GM19438 (cell line): ENCODE measurements around the gene FOXN4.

Experiments
- ATAC-seq: cut with Tn5 transposase; IDR thresholded peaks from one replicate; pipeline ENCODE4 v1.9.1; 2021; ENCODE audit warnings: low read depth; ENCODE audit not compliant: unreplicated experiment

Gene FOXN4

DNA sequence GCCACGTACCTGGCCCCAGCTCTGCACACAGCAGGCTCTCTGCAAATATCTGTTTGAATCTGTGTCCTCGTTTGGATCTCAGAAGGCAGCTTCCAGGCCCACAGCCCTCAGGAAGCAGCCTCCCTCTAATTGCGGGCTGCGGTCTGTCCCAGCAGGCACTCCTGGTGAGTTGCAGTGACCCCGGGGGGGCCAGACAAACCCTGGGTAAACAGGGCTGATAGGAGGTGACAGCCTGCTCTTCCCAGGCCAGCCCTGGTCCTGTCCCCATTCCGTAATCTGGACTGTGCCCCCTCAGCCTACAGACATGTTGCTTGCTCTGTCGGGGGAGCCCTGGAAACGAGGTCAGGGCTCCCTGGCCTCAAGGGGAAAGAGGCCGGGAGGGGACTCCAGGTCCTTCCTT, 2.0 kb downstream of the FOXN4 start:
- no peak for ATAC-seq

DNA sequence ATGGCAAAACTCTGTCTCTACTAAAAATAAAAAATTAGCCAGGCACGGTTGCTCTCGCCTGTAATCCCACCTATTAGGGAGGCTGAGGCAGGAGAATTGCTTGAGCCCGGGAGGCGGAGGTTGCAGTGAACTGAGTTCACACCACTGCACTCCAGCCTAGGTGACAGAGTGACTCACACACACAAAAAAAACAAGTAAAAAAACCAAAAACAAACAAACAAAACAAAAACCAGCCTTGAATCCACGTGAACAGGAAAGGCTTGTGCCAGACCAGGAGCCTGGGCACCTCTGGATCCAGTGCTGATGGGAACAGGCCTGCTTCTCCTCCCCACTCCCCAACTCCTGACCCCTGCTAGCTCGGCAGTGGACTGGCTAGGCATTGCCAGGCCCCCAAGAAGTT, 3.5 kb downstream of the FOXN4 start:
- no peak for ATAC-seq

DNA sequence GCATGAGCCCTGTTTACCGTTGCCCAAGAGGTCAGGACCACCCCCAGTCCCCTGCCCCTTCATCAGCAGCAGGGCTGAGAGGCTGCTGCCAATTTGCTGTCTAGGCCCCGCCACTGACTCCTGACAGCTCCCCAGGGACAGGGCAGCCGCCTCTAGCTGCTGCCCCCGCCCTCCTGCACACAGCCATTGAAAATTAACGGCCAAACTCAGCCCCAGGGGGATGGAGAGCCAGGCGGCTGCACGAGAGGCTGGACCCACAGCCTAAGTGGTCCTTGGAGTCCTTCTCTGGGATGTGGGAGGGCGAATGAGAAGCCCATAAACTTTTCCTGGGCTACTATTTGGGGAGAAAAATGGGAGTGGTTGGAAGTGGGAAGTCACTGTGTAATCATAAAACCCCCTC, 4.6 kb downstream of the FOXN4 start:
- ATAC-seq, result no peak

DNA sequence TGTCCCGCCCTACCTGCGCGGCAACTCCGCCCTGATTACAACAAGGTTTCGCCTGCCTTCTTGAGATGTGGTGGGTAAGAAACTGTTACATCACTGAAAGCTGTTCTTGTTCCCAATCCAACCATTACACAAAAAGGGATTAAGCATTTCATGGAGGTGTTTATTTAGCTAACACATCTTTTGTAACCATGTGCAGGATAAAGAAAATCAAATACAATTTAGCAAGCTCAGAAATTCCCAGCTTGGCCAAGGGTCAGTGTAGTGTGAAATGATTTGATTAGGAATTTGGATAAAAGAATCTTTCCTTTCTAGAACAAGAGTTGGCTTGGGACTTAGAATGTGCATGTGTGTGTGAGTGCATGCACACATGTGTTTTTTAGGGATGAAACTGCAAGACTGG, 6.3 kb downstream of the FOXN4 start:
- no peak for ATAC-seq

DNA sequence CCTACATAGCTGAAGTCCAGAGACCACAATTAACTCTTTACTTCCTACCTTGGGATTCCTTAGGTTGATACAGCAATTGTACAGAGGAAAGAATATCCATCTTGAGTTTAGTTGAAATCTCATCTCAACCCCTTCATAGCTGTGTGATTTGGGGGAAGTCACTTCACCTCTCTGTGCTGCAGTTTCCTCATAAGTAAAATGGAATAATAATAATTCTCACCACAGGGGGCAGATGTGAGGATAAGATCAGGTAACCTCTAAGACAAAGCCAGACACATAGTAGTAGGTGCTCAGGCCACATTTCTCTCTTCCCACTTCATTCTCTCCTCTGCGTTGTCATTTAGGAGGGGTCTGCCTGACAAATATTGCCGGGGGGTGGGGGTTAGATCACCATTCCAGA, 6.7 kb downstream of the FOXN4 start:
- ATAC-seq, result no peak

DNA sequence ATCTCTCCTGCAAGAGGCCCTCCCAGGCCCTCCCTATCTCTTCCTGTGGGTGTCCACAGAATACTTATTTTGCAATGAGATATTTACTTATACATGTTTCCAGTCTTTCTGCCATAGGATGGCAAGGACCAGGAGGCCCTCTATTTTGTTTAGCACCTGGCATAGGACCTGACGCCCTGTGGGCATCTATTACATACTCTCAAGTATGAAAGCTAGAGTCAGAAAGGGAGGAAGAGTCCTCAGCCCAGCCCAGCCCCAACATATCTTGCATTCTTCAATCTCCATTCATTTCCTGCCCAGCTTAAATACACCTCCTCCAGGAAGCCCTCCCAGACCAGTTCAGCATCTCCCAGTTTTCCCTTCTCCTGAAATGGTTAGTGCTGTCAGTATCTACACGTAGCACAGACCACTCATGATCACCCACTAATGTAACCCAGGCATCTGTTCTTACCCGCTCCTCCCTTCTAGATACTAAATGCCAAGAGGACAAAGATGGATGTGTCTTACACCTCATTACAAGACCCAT, 7.4 kb downstream of the FOXN4 start:
- ATAC-seq, result no peak

DNA sequence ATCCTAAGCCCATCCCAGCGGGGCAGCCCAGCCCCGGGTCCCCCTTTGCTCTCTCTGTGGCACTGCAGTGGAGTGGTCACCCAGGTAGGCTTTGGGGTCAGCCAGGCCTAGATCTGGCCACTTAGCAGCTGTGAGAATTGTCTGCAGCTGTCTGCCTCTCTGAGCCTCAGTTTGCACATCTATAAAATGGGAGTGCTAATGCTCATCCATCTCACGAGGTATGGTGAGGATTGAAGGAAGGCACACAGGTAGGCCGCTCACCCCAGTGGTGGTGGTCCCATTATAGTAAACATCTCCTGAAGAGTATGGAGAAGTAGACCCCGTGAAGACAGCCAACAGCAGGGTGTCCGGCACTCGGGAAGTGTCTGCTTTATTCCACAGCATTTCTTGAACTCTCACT, 9.2 kb downstream of the FOXN4 start:
- no peak for ATAC-seq

DNA sequence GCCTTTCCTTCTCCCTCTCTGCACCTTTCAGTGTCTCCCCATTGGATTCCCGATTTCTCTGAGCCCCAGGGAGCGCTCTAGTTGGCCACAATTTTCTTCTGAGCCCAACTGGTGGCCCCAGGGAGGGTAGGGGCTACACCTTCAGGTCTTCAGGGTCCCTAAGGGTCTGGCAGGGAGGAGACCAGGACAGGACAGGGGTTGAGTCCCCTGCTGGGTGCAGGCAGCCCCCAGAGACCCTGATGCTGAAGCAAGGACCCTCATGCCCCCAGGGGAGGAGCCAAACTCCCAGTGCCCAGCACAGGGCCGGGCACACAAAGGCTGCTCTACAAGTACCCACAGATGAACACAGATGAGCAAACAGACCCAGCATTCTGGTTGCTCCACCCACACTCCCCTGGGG, 12.7 kb downstream of the FOXN4 start:
- no peak for ATAC-seq

DNA sequence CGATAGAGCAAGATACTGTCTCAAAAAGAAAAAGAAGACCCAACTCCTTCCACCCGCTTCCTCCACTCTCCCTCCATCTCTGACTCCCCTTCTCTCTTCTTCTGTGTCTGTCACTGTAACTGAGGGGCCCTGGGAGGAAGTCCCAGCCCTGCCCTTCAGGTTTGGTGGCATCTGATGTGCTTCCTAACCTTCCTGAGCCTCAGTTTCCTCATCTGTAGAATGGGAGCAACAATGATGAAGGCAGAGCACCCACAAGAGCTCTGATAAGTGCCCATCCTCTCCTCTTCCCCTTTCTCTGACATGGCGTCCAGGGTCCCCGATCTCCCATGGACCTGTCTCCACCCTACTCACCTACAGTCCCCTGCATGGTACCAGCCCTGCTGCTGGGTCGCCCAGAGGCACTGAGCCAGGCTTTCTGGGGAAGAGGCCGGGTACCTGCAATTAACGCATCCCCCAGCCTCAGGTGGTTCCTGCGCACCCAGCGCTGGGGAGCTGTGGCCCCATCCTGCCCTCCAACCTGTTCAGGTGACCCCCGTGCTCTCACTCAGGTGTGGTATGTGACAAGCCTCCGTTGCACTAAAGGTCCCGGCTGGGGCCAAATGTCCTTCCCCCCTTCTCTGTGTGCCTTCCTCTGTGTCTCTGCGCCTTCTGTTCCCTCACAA, 13.2 kb downstream of the FOXN4 start:
- no peak for ATAC-seq

DNA sequence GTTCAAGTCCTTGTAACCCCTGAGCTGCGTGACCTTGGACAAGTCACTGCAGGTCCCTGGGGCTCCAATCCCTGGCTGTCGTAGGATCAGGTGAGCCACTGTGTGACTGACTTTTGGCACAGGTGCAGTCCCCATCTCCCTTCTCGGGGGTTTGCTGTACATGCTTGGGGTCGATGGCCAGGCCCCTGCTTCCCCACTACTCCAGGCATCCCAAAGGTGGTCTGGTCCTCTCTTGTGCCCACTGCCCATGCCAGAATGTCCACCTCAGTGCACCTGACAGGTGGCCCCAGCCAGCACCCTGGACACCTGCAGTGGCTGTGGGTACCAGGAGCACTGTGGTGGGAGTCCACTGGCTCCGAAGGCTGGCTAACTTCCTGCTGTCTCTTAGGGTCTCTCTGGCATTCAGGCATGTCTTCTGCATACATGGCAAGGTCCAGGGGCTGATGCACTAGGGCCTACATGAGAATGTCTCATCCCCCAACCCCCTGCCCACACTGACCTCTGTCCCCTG, 14.7 kb downstream of the FOXN4 start:
- no peak for ATAC-seq

DNA sequence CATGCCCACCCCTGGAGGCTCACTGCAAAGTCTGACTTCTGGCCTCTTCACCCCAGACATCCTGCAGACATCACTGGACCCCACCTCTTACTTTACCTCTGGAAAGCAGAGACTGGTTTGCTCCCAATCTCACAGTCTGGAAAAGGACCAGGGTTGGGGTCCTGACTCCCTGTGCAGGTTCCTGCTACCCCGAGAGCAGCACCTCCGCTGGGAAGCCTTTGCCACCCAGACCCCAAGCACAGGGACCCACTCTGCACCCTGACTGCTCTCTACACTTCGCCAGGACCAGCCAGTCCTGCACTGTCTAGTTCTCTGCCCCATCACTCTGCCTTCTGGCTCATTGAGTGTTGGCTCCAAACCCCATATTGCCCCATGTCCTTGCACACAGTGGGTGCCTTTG, 16.0 kb downstream of the FOXN4 start:
- ATAC-seq, result no peak

DNA sequence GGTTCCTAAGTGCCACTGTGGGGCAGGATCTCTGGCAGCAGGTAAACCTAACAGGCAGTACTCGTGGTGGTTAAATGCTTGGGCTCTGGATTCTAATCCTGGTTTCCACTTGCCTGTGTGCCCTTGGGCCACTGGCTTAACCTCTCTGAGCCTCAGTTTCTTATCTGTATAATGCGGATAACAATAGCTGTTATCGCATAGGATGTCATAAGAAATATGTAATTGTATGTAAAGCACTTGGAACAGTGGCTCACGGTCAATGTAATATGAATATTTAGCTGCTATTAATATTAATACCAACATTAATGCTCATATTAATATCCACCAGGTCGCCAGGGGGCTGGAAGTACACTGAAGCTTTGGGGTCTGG, 16.8 kb downstream of the FOXN4 start:
- no peak for ATAC-seq

DNA sequence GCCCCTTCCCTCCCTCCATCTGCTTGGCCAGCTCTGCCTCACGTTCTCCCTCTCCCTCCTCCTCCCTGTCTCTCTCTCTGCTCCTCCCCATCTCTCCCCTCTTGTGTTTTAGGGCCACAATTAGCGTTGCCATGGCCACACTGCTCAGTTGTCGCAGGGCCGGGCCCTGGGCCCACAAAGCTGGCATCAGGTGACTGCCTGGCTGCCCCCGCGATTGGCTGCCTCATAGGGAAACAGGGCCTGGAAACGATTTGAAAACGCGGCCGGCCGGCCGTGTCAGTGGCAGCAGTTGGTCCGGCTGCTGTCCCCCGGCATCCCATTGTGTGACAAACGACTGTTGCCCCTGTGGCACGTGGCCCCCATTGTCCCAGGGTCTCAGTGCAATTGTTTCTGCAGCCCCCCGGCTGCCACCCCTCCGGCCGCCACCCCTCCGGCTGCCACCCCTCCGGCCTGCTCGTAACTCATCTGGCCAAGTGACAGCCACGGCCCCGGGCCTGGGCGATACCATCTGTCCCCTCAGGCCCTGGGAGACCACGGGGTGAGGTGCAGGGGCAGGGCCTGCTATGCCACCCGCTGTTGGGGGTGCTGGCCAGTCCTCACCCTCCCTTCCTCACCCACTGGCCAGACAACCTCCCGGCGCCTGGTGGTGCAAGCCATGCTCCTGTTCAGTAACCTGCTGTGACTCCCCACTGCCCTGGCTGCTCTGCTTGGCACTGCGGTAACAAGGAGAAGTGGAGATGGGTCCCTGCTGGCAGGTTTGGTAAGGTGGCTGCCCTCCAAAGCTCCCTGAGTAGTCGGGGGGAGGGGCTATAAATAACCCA, 17.4 kb downstream of the FOXN4 start:
- ATAC-seq, result no peak

DNA sequence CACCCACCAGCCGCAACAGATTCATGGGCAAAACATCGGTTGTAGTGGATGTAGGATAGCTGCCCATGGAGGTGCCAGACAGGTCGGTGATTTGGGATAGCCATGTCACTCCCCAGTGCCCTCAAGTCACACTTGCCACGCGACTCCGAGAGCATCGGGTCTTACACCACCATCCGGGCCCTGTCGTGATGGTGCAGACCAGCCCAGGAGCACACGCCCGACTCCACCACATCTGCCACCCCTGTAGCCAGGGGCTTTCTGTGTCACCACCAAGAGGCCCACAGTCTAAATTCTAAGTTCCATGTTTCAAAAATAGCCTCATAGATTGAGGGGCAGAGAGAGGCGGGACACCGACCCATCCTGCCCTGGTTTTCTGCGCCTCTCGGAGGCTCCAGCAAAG, 18.0 kb downstream of the FOXN4 start:
- ATAC-seq, result no peak

DNA sequence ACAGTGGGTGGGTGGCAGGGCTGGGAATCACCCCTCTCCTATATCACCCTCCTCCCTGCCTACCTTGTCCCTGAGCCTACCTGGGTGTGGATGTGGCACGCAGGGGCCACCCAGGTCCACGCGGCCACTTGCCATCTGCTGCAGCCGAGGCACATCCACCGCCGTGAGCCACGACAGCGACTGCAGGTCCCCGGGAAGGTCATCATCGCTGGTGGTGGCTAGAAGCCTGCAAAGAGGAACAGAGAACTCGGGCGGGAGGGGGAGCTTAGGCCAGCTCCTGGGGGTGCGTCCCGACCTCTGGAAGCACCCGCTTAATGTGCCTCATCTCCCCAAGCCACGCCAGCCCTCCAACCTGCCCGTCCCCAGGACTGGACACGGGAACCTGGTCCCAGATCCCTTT, 19.0 kb downstream of the FOXN4 start:
- no peak for ATAC-seq

DNA sequence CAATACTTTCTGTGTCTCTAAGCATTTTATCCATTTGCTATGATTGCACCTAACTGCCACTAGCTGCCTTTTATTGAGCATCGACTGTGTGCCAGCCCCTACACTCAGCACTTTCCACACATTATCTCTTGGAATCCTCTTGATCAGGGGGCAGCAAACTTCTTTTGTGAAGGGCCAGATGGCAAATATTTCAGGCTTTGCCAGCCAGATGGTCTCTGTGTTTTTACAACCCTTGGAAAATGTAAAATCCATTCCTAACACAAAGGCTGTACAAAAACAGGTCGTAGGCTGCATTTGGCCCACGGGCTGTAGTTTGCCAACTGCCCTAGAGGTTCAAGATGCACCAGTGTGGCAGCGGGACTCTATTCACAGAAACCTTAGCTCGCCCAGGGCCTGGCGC, 19.5 kb downstream of the FOXN4 start:
- ATAC-seq, result no peak

DNA sequence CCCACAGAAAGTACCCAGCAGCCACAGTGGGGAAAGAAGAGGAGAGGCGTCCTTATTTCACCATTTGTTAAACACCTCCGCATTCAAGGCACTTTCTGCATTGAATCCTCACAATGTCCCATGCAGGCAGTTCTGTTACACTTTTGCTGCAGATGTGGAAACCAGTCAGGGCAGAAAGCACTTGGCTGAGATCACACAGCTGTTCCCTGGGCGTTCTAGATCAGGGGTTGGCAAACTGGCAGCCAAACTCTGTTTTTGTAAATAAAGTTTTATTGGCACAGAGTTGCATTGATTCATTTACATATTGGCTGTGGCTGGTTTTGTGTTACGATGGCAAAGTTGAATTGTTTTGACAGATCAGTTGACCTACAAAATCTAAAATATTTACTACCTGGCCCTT, 20.1 kb downstream of the FOXN4 start:
- no peak for ATAC-seq

DNA sequence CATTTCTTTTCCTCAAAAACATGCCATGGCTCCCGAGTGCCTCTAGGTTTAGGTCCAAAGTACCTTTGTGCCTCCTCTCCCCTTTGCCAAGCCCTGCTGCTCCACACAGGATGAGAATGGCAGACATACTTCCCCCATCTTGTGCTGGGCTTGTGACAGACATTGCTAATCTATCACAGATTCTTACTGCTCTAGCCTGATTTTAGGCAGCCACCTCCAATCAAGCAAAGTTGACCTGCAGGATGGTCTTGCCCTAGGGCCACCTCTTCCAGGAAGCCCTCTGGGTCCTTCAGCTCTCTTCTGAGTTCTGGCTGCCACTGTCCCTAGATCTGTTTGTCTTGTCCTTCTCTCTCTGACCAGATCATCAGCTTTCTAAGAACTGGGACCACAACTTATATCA, 20.5 kb downstream of the FOXN4 start:
- no peak for ATAC-seq

DNA sequence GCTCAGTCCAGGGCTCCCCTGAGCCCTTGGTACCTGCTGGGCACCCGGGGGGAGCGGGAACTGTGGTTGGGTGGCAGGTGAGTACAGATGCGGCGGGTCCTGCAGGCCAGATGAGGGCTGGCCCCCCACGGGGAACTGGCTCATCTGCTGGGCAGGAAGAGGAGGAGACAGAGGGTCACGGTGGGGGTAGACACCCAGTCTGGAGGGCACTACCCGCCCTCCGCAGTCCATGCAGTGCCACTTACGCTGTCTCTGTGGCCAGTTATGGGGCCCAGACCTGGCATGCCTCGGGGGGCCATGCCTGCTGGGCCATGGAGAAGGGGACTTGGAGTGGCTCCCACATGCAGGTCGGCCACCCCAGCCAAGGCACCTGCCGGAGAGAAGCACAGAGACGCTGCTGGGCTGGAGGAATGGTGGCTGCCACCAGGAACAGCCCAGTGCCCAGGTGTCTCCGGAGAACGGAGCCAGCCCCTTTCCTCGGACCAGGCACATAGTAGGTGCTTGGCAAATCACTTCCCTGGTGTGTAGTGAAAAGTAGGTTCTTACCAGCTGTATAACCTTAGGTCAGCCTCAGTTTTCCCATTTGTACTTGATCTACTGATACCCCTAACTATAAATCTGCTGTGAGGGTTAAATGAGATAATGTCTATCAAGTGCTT, 21.1 kb downstream of the FOXN4 start:
- ATAC-seq, result no peak

DNA sequence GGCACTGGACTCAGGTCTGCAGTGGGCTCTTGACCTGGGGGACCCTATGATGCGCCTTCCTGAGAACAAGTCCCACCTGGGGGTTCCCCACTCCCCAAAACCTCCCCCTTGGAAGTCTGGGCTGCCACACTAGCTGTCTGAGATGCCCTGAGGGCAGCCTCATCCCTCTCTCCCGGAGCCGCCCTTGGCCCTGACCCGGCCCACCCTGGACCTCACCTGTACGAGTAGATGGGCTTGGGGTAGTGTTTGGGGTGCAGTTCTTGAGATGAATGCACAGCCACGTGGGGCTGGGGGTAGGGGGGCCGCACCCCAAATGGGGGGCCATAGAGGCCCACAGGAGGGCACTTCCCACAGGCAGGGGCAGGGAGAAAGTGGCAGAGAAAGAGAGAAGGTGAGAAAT, 21.9 kb downstream of the FOXN4 start:
- ATAC-seq, result no peak

DNA sequence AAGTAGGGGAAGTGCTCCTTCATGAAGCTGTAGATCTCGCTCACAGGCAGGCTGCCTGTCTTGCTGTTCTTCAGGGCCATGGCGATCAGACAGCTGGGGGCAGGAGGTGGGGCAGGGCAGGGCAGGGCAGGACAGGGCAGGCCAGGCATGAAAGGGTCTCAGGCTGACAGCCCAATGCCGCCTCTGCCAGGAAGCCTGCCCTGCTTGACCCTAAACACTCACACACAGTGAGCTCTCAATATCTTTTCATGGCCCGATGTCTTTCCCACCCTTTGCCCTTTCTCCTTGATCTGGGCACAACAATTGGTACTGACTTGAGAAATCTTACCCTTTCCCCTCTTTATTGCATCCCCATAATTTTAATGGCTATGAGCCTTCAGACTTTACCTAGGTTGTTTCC, 22.4 kb downstream of the FOXN4 start:
- no peak for ATAC-seq

DNA sequence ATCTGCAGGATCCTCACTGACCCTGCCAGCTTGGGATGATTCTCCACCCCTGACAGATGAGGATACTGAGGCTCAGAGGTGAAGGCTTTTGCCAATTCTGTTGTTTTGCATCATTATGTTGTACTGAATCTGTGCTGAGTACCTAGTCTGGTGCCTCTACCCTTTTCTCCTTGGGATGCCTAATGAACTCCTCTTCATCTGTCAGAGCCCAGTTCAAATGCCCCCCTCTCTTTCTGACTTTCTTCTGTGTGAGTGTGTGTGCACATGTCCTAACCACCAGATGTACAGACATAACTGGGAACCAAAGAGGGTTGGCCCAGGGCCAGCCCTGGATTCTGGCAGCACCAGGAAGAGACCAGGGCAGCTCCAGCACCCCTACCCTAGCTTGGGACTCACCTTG, 22.8 kb downstream of the FOXN4 start:
- no peak for ATAC-seq
